ENCODE data around the gene IMPG2. TPM values are rescaled to one million over a fixed set of nuclear protein-coding genes. Genes with fewer than 3 reads are reported as not detected.

The IMPG2 gene
- total RNA-seq, 1 donor from 2014 or later = 0.99 TPM

GRCh38 chr3:101184111-101184510, 136.3 kb downstream of the IMPG2 start:
- peak in 1 of 2 donors; percentile 29 for DNase-seq (ENCODE audit: low read depth in 2 of 2)

- no peak for DNase-seq (ENCODE audit: low read depth in 2 of 2)
Observed at GRCh38 chr3:101183151-101183550, 137.2 kb downstream of the IMPG2 start.

GRCh38 chr3:101182734-101183133, 137.6 kb downstream of the IMPG2 start:
- DNase-seq (ENCODE audit: low read depth in 2 of 2) = peak; percentile 61 to 77

- DNase-seq (ENCODE audit: low read depth in 2 of 2) = no peak
Observed at GRCh38 chr3:101181801-101182200, 138.6 kb downstream of the IMPG2 start.

- DNase-seq (ENCODE audit: low read depth in 2 of 2) = peak; percentile 70 to 85
Observed at GRCh38 chr3:101179637-101180036, 140.7 kb downstream of the IMPG2 start.

GRCh38 chr3:101177577-101177976, 142.8 kb downstream of the IMPG2 start:
- no peak for DNase-seq (ENCODE audit: low read depth in 2 of 2)

Other genes starting within 250 kb of the IMPG2 start
- 8.7 and 14.7 TPM in 2 replicates for gene SENP7, start 192.6 kb upstream of the IMPG2 start, total RNA-seq
- gene TRMT10C, start 241.3 kb upstream of the IMPG2 start, total RNA-seq = 22.9 and 25.2 TPM in 2 replicates